NCI-H2171 (cell line): Measurements from ENCODE around the gene GLT8D2.

Source experiments
- DNase-seq: peaks from one replicate; lab custom pipeline; 2025; lab: John Stamatoyannopoulos, UW

Gene GLT8D2

DNA sequence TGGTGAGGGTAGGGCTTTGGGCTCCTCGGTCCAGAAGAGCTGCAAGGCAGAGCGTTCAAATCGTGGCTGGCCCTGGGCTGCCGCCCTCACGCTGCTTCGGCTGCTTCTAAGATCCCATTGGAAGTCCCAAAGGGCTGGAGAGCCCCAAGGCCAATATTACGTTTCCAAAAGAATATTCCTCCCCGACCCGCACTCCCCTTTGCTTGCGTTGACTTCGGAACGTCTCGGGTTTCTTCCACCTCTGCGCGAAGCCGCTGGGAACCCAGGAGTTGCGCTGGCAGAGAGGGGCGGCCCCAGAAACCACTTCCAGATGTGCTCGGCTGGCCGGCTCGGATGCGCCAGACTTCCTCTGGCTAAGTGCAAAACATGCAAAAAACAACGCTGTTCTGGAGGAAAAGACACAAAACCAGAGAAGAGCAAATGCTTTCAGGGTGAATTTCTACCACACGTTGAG is at the start of gene GLT8D2:
TSS of gene GLT8D2 (minus strand) at position 285 of the 454 bp plus-strand sequence. CDS start 30,539 bp downstream, outside the sequence.
- DNase-seq: no peak

GRCh38 chr12:104097954-104098353 is 48.0 kb upstream of the GLT8D2 start:
- DNase-seq: no peak

DNA sequence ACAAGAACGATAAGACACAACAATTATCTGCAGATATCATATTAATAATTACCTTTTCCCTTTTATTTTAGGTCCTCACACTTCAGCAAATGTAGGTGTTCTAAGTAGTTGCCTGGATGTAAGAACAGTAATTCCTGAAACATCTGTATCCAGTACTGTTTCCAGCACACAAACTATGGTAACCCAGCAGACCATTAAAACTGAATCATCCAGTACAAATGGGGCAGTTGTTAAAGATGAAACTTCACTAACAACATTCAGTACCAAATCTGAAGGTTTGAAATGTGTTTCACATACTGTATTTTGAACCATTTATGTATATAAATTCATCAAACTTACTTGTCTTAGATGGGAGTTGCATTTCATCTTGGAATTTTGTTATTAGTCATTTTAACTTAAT is 45.3 kb upstream of the GLT8D2 start:
- no peak for DNase-seq

DNA sequence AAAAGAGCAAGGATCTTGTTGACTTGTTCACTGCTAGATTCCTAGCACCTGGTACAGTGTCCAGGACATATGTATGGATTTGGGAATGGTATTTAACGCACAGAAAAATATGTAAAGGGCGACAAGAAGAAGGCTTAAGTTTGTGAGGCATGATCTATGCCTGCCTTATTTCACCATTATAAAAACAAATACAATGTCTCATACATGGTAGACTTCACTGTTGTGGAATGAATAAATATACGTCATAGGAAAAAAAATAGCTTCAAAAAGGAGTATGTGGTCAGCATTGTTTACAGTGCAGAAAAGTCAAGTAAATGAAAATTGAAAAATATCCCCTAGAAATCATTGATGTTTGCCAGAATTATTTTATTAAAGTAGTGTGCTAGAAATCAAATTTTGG is 44.3 kb upstream of the GLT8D2 start:
- no peak for DNase-seq

DNA sequence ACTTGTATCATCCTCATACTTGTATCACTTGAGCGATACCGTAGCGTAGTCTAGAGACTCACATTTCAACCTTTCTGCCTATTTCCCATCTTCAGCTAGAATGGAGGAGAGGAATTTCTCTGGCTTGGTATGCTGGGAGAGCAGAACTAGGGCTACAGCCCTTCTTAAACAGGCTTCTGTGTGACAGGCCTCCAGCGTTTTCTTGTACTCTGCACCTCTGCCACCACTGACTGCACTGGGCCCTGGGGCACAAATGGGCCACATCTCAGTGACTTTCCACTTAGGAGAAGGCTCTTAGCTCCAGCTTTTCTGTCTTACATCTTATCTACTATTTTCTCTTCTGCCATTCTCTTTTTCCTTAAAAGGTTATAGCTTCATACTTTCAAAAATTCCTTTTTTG is 41.1 kb upstream of the GLT8D2 start:
- DNase-seq: no peak

- no peak for DNase-seq
These were observed 40.7 kb upstream of the GLT8D2 start for GRCh38 chr12:104090685-104091084.

DNA sequence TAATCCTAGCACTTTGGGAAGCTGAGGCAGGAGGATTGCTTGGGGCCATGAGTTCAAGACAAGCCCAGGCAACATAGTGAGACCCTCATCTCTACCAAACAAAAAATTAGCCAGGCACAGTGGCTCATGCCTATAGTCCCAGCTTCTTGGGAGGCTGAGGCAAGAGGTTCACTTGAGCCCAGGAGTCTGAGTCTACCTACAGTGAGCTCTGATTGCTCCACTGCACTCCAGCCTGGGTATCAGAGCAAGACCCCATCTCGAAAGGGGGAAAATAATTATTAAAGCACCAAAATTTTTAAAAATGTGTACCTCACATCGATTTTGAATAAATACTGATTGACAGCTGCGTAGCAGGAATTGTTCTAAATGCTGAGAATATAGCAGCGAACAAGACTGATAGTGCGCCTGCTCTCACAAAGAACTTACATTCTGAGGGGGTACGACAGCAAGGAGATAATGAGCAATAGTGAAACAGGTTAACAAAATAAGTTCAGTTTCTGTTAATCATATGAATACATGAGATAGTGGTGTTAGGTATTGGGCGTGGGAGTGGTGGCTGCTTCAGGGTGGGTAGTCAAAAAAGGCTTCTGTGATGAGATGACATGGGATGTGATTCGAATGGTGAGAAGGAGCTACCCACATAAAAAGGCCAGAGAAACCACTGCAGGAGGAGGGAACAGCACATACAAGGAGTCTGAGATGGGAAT is 33.9 kb upstream of the GLT8D2 start:
- DNase-seq: no peak

DNA sequence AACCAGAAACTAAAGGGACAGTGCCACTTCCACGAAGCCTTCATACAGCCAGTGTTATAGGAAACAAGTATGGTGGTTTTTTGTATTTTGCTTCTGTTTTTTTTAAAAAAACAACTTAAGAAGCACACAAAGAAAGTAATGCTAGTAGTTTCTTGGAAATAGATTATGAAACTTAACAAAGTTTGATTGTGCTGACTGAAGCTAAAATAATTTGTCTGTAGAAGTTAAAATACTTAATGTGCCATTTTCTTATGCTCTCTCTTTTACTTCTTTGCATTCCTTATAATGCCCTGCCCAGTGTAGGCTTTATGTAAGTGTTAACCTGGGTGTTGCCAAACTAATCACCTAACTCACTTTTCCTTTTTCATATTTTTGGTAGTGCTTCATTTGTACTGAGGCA is 30.8 kb upstream of the GLT8D2 start:
- DNase-seq: no peak

- DNase-seq: no peak
These were observed 29.0 kb upstream of the GLT8D2 start for GRCh38 chr12:104079024-104079423.

DNA sequence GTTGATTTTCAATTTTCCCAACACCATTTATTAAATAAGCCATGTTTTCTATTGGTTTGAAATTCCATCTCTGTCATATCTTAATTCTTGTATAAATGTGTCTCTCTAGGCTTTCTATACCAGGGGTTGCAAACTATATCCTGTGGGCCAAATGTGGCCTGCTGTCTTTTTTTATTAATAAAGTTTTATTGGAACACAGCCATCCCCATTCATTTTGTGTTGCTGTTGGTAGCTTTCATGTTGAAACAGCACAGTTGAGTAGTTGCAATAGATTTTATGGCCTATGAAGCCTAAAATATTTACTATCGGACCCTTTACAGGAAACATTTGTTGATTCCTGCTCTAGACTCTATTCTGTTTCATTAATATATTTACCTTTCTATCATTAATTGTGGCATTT is 23.7 kb upstream of the GLT8D2 start:
- no peak for DNase-seq

DNA sequence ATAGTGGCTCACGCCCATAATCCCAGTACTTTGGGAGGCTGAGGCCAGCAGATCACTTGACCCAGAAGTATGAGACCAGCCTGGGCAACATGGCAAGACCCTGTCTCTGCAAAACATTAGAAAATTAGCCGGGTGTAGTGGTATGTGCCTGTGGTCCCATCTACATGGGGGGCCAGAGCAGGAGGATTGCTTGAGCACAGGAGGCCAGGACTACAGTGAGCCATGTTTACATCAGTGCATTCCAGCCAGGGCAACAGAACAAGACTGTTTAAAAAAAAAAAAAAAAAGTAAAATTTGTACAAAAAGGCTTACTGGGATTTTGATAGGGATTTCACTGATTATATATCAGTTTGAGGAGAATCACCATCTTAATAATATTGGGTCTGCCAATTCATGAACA is 22.1 kb upstream of the GLT8D2 start:
- no peak for DNase-seq

GRCh38 chr12:104064842-104065427 is 14.9 kb upstream of the GLT8D2 start:
- DNase-seq: no peak

GRCh38 chr12:104064031-104064841 is 14.2 kb upstream of the GLT8D2 start, which contains the start of gene HCFC2:
Gene HCFC2 (plus strand): TSS chr12:104064531. CDS start chr12:104064561, 30 bp downstream.
- DNase-seq: peak; percentile 93

- no peak for DNase-seq
These were observed 13.7 kb upstream of the GLT8D2 start for GRCh38 chr12:104063712-104064030.

- no peak for DNase-seq
These were observed 10.8 kb upstream of the GLT8D2 start for GRCh38 chr12:104060791-104061190.

GRCh38 chr12:104059963-104060362 is 10.0 kb upstream of the GLT8D2 start:
- no peak for DNase-seq

DNA sequence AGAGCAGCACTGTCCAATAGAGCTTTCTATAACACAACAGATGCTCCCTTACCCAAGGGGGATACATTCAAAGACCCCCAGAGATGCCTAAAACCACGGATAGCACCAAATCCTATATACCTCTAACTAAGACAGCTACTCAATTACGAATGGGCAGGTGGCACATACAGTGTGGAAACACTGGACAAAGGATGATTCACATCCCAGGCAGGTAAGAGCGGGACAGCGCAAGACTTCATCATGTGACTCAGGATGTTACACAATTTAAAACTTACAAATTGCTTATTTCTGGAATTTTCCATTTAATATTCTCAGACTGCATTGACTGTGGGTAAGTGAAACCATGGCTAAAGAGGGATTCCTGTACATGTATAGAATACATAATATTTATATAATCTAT is 8.8 kb upstream of the GLT8D2 start:
- DNase-seq: no peak

DNA sequence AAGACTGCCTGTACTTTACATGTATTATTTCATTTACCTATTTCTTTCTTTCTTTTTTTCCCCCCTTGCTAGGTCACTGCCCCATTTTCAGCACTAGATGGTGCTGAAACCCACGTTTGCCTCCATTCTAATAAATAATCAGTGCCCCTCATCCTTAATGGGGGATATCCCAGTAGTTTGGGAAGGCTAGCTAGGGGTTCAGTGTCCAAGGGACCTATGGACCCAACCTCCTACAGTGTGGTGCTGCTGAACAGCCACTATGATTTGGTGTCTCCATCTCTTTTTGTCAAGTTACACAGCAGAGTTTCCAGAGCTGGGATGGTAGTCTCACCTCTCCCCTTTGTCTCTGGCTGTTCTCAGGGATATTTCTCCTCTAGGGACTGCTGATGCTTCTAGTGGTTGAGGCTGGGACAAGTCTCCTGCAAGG is 7.8 kb upstream of the GLT8D2 start:
- peak; percentile 38 for DNase-seq

DNA sequence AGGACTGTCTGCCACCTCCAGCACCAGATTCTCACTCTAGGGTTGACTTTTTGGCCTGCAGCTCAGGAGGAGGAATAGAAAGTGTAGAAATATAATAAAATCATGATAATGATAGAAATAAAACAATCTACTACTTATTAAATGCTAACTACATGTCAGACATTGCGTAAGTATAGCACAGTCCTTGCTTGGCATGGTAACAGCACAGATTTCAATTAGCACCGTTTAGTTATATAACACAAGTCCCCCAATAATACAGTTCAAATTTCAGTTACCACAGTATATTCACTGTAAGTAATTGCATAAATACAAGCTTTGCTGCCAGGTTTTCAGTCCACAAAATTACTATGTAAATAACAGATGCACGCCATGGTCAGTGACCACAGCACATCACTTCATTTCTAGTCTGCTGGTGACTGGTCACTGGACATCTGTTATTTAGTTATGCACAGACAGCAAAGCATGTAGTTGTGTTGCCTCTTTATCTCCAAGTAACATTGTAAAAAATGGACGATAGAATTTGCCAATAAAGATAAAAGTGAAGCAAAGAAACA is 6.5 kb upstream of the GLT8D2 start:
- no peak for DNase-seq

GRCh38 chr12:104055686-104056388 is 5.8 kb upstream of the GLT8D2 start:
- peak; percentile 47 for DNase-seq

GRCh38 chr12:104054681-104055346 is 4.8 kb upstream of the GLT8D2 start:
- DNase-seq: no peak
